ENCODE measurements around the gene PCNA. TPM values are rescaled to one million over a fixed set of nuclear protein-coding genes. Genes with fewer than 3 reads are reported as not detected.

PCNA gene
- total RNA-seq, 1 donor from 2014 or later: 60.8 TPM

- DNase-seq (ENCODE audit: low read depth): no peak
- Histone ChIP-seq H3K4me3 (ENCODE audit: low read depth, low read length) (no peak overlapping the region), H3K36me3 (ENCODE audit: control insufficient read depth, insufficient read depth, low read length) (no peaks in the 10 kb centered on the region), H3K27me3 (ENCODE audit: control insufficient read depth, insufficient read depth, low read length) (no peaks in the 10 kb centered on the region)
- FAIRE-seq: no peak
- no peak for TF ChIP-seq CTCF (IDR thresholded peaks at IDR 0.05; ENCODE audit: insufficient read depth, low read length, severe bottlenecking)
Measured at GRCh38 chr20:5159928-5160327, 40.2 kb upstream of the PCNA start.

DNA sequence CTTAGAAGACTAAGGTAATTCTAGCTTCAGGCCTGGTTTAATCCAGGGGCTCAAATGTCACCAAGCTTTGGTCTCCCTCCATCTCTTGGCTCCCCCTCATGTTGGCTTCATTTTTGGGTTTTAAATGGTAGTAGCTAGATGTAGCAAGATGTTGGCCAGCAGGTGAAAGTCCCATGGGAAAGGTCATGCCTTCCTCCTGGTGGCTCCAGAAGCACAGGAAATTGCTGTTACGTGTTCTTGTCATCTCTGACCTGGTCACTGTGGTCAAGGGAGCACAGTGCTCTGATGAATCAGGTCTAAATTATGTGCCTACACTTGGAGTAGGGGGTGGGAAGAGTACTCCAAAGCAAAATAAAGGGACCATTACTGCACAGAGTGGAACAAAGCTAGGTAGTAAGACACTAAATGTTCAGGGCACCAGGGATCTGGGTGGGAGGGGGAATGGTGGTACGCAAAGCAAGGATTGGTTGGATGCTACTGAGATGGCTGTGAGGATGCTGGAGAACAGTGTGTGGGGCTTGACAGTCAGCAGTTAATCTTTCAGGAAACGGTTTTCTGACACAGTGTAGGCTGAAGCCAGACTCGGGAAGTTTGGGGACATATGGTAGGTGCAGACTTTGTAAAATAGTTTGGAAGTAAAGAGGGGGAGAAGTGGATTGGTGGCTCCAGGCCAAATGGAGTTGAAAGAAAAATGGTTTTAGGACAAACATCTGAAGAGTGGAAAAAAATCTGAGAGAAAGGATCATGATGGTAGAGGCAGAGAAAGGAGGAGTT, 37.1 kb upstream of the PCNA start:
- Histone ChIP-seq H3K36me3 (ENCODE audit: control insufficient read depth, insufficient read depth, low read length) (no peaks in the 10 kb centered on the region), H3K27me3 (ENCODE audit: control insufficient read depth, insufficient read depth, low read length) (no peaks in the 10 kb centered on the region), H3K4me3 (ENCODE audit: low read depth, low read length) (no peak overlapping the region)
- no peak for FAIRE-seq
- TF ChIP-seq CTCF (IDR thresholded peaks at IDR 0.05; ENCODE audit: insufficient read depth, low read length, severe bottlenecking): no peak
- no peak for DNase-seq (ENCODE audit: low read depth)

GRCh38 chr20:5155404-5155803, 35.6 kb upstream of the PCNA start:
- no peak for FAIRE-seq
- no peaks in the 10 kb centered on the region for H3K27me3 ChIP-seq (ENCODE audit: control insufficient read depth, insufficient read depth, low read length)
- H3K36me3 ChIP-seq (ENCODE audit: control insufficient read depth, insufficient read depth, low read length): no peaks in the 10 kb centered on the region
- no peak overlapping the region for H3K4me3 ChIP-seq (ENCODE audit: low read depth, low read length)
- DNase-seq (ENCODE audit: low read depth): no peak
- TF ChIP-seq CTCF (IDR thresholded peaks at IDR 0.05; ENCODE audit: insufficient read depth, low read length, severe bottlenecking): no peak

- no peak for TF ChIP-seq CTCF (IDR thresholded peaks at IDR 0.05; ENCODE audit: insufficient read depth, low read length, severe bottlenecking)
- DNase-seq (ENCODE audit: low read depth) (no peak), FAIRE-seq (no peak)
- no peak overlapping the region for H3K4me3 ChIP-seq (ENCODE audit: low read depth, low read length)
- no peaks in the 10 kb centered on the region for H3K36me3 ChIP-seq (ENCODE audit: control insufficient read depth, insufficient read depth, low read length)
- H3K27me3 ChIP-seq (ENCODE audit: control insufficient read depth, insufficient read depth, low read length): no peaks in the 10 kb centered on the region
Measured at GRCh38 chr20:5154543-5154925, 34.8 kb upstream of the PCNA start.

DNA sequence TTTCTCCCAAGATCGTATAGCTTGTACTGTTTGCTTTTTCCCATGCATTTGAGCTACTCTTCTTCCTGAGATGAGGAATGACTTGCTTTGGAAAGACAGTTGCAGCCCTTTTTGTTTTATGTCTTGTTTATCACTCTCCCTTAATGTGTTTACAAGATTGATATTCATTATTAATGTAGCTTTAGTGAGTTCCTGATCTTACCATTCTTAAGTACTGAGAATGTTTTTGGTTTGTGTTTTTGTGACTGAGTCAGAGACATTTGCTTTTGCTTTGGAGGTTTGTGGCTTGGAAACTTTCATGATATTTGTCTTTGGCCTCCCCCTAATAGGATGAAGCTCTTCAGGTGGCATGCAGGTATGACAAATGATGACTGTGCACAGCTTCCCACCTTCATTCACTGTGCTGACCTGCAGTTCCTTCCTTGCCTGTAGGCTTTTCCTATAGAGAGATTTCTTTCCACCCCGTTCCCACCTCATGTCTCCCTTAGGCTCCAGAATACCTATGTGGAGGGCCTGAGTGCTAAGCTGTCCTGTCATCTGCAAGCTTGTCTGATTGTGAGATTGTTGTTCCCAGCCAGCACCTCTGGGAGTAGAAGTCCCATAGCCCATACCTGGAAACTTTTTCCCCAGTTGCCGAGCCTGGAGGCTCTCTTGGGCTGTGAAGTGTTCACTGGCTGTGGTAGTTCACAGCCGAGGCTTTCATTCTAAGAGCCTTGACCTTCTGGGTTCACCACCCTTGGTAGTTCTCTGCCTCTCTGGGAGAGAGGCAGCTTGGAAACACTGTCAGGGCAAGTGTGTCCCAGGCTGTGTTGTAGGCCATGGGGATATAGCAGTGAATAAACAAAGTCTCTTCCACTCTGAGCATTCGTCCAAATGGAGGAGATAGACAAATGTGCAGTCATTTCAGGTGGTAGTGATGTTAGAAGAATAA, 34.1 kb upstream of the PCNA start:
- H3K36me3 ChIP-seq (ENCODE audit: control insufficient read depth, insufficient read depth, low read length): no peaks in the 10 kb centered on the region
- H3K4me3 ChIP-seq (ENCODE audit: low read depth, low read length): no peak overlapping the region

More for the DNA sequence above, 34.1 kb upstream of the PCNA start:
- peak; percentile 8 for TF ChIP-seq CTCF (IDR thresholded peaks at IDR 0.05; ENCODE audit: insufficient read depth, low read length, severe bottlenecking)
- H3K27me3 ChIP-seq (ENCODE audit: control insufficient read depth, insufficient read depth, low read length): no peaks in the 10 kb centered on the region
- peak; percentile 23 for FAIRE-seq
- DNase-seq (ENCODE audit: low read depth): peak; percentile 94
